Activated CD4-positive, alpha-beta T cell treated with anti-CD3 and anti-CD28 coated beads for 36 hours (primary cell): ENCODE measurements around the gene CCNYL1. TPM values are rescaled to one million over a fixed set of nuclear protein-coding genes. Genes with fewer than 3 reads are reported as not detected.

ENCODE experiments used
- ATAC-seq: fragments of 200-7000 bp; cut with Tn5 transposase; one replicate; pipeline ENCODE4 v1.10.0; 2021; ENCODE audit warnings: mild to moderate bottlenecking, moderate library complexity
- CTCF ChIA-PET: fragments of 350-600 bp; sonication (Branson Sonifier 250); formaldehyde crosslinking; loops from one replicate; lab custom pipeline; 2021; ENCODE audit warnings: antibody characterized with exemption; lab: Charles Lee
- POLR2A ChIA-PET: fragments of 350-600 bp; sonication (Branson Sonifier 250); formaldehyde crosslinking; loops from one replicate; lab custom pipeline; 2021; ENCODE audit warnings: antibody characterized with exemption, inconsistent platforms; lab: Charles Lee
- DNase-seq: peaks from one replicate; pipeline ENCODE4 v3.0.0-alpha.2; 2020
- H3K27ac Mint-ChIP-seq: one replicate; pipeline ENCODE4 v1.8.0; 2021; ENCODE audit warnings: mixed read lengths
- H3K27me3 Mint-ChIP-seq: one replicate; pipeline ENCODE4 v1.8.0; 2021; ENCODE audit warnings: mixed read lengths
- H3K36me3 Mint-ChIP-seq: one replicate; pipeline ENCODE4 v1.8.0; 2021; ENCODE audit warnings: low read depth, mixed read lengths
- H3K4me1 Mint-ChIP-seq: one replicate; pipeline ENCODE4 v1.8.0; 2021; ENCODE audit warnings: mixed read lengths
- H3K4me3 Mint-ChIP-seq: one replicate; pipeline ENCODE4 v1.8.0; 2021; ENCODE audit warnings: mild to moderate bottlenecking, moderate library complexity, mixed read lengths
- H3K9me3 Mint-ChIP-seq: one replicate; pipeline ENCODE4 v1.8.0; 2021; ENCODE audit warnings: low read depth, mixed read lengths
- intact Hi-C, 2 experiments: fragments of 100-400 bp; cut with DNase I in 1 of 2; cut with micrococcal nuclease in 1 of 2; formaldehyde crosslinking; loops; one replicate each; pipeline versions ENCODE4 v1.14.2 to v1.15.1; 2022 to 2024; cut with DNase I, micrococcal nuclease
- total RNA-seq, 2 experiments: library from RNA; stranded (reverse); gene quantifications; one replicate each; pipeline ENCODE4 v1.2.3, GENCODE V29; 2021

CCNYL1 gene
- total RNA-seq, result 1 to 10 TPM; 4.0 to 5.5 TPM

GRCh38 chr2:207710814-207711740 is at the start of gene CCNYL1:
Gene CCNYL1, plus strand, starts transcription at chr2:207711640. Its CDS starts 257 bp downstream, at chr2:207711897.
- no peaks in the 10 kb centered on the region for H3K9me3 Mint-ChIP-seq

GRCh38 chr2:207662203-207662602 is 49.2 kb upstream of the CCNYL1 start:
- Mint-ChIP-seq H3K27me3 (no peaks in the 10 kb centered on the region), H3K36me3 (no peaks in the 10 kb centered on the region), H3K4me1 (peaks cover 3% of the 10 kb centered on the region), H3K9me3 (no peaks in the 10 kb centered on the region), H3K27ac (no peak overlapping the region), H3K4me3 (no peak overlapping the region)
- peak; percentile 80 for ATAC-seq
- intact Hi-C loops, result no loop called here
- peak; percentile 12 for DNase-seq
- ChIA-PET CTCF (no interaction called here), POLR2A (no interaction called here)

More at GRCh38 chr2:207710814-207711740, at the start of gene CCNYL1:
- DNase-seq (peak; percentile 99), ATAC-seq (peak; percentile 99)
- Mint-ChIP-seq H3K4me1 (peaks cover 25% of the 10 kb centered on the region), H3K27me3 (no peaks in the 10 kb centered on the region), H3K36me3 (peaks cover 6% of the 10 kb centered on the region), H3K4me3 (peak within 1 kb of the TSS; percentile 83), H3K27ac (peak within 1 kb of the TSS; percentile 88)
- CTCF ChIA-PET, result interaction anchor here (0.5 to 1.6 kb wide), 10 partner anchors 8 to 364 kb away, joined by 3 to 8 read pairs (median 3); partner anchors contain the start of gene METTL21A
- POLR2A ChIA-PET, result interaction anchor here (0.7 to 1.2 kb wide), 5 partner anchors 10 to 179 kb away, joined by 3 to 10 read pairs (median 3); partner anchors contain the start of gene METTL21A
- intact Hi-C loops, result loop anchor here (1.0 to 5.0 kb wide), 9 partner anchors 23 to 1552 kb away; partner anchors contain the start of genes METTL21A (in 2 of the 2), CREB1 (in 1 of the 2), EEF1B2 (in 1 of the 2) and FZD5 (in 1 of the 2)

GRCh38 chr2:207663870-207664545 is 47.4 kb upstream of the CCNYL1 start:
- ChIA-PET POLR2A (interaction anchor here (0.6 kb wide), 1 partner anchor 25 kb away, joined by 5 read pairs; no protein-coding TSS in a partner anchor), CTCF (interaction anchor here (0.5 to 0.6 kb wide), 2 partner anchors 94 to 116 kb away, joined by 3 read pairs; no protein-coding TSS in a partner anchor)
- intact Hi-C loops, result no loop called here
- Mint-ChIP-seq H3K4me3 (no peak overlapping the region), H3K36me3 (no peaks in the 10 kb centered on the region), H3K4me1 (peaks cover 3% of the 10 kb centered on the region), H3K27ac (no peak overlapping the region), H3K9me3 (no peaks in the 10 kb centered on the region), H3K27me3 (no peaks in the 10 kb centered on the region)
- no peak for ATAC-seq
- DNase-seq, result no peak

- no peaks in the 10 kb centered on the region for H3K4me1 Mint-ChIP-seq
- ATAC-seq, result no peak
- H3K27me3 Mint-ChIP-seq, result peaks cover 6% of the 10 kb centered on the region
- no peak overlapping the region for H3K27ac Mint-ChIP-seq
- no peaks in the 10 kb centered on the region for H3K9me3 Mint-ChIP-seq
- no peaks in the 10 kb centered on the region for H3K36me3 Mint-ChIP-seq
- ChIA-PET POLR2A (no interaction called here), CTCF (no interaction called here)
- intact Hi-C loops, result no loop called here
- no peak for DNase-seq
- H3K4me3 Mint-ChIP-seq, result no peak overlapping the region
Measured at GRCh38 chr2:207670887-207671286, 40.6 kb upstream of the CCNYL1 start.

GRCh38 chr2:207673431-207673830 is 38.0 kb upstream of the CCNYL1 start:
- Mint-ChIP-seq H3K27me3 (peaks cover 6% of the 10 kb centered on the region), H3K4me3 (no peak overlapping the region), H3K9me3 (no peaks in the 10 kb centered on the region), H3K27ac (no peak overlapping the region), H3K36me3 (no peaks in the 10 kb centered on the region), H3K4me1 (no peaks in the 10 kb centered on the region)
- DNase-seq, result no peak
- no peak for ATAC-seq
- intact Hi-C loops, result no loop called here
- ChIA-PET CTCF (no interaction called here), POLR2A (no interaction called here)

- ATAC-seq (no peak), DNase-seq (no peak)
- Mint-ChIP-seq H3K4me3 (no peak overlapping the region), H3K36me3 (no peaks in the 10 kb centered on the region), H3K27me3 (peaks cover 6% of the 10 kb centered on the region), H3K4me1 (no peaks in the 10 kb centered on the region), H3K9me3 (no peaks in the 10 kb centered on the region), H3K27ac (no peak overlapping the region)
- intact Hi-C loops, result no loop called here
- ChIA-PET CTCF (no interaction called here), POLR2A (no interaction called here)
Measured at GRCh38 chr2:207674266-207674774, 37.1 kb upstream of the CCNYL1 start.

- no peaks in the 10 kb centered on the region for H3K36me3 Mint-ChIP-seq
- DNase-seq (no peak), ATAC-seq (no peak)
- no peaks in the 10 kb centered on the region for H3K9me3 Mint-ChIP-seq
- POLR2A ChIA-PET, result no interaction called here
- CTCF ChIA-PET, result no interaction called here
- H3K27ac Mint-ChIP-seq, result no peak overlapping the region
- no peaks in the 10 kb centered on the region for H3K4me1 Mint-ChIP-seq
- peaks cover 10% of the 10 kb centered on the region for H3K27me3 Mint-ChIP-seq
- H3K4me3 Mint-ChIP-seq, result no peak overlapping the region
- intact Hi-C loops, result no loop called here
Measured at GRCh38 chr2:207674826-207675225, 36.6 kb upstream of the CCNYL1 start.

- ChIA-PET CTCF (no interaction called here), POLR2A (no interaction called here)
- Mint-ChIP-seq H3K36me3 (no peaks in the 10 kb centered on the region), H3K4me3 (no peak overlapping the region), H3K9me3 (no peaks in the 10 kb centered on the region), H3K27ac (no peak overlapping the region), H3K4me1 (no peaks in the 10 kb centered on the region), H3K27me3 (peaks cover 13% of the 10 kb centered on the region)
- no peak for DNase-seq
- no peak for ATAC-seq
- intact Hi-C loops, result no loop called here
Measured at GRCh38 chr2:207676827-207677354, 34.5 kb upstream of the CCNYL1 start.

GRCh38 chr2:207681431-207681830 is 30.0 kb upstream of the CCNYL1 start:
- intact Hi-C loops, result no loop called here
- Mint-ChIP-seq H3K4me1 (no peaks in the 10 kb centered on the region), H3K4me3 (no peak overlapping the region), H3K9me3 (no peaks in the 10 kb centered on the region), H3K27me3 (peaks cover 7% of the 10 kb centered on the region), H3K36me3 (no peaks in the 10 kb centered on the region), H3K27ac (no peak overlapping the region)
- ATAC-seq, result peak; percentile 23
- no peak for DNase-seq
- POLR2A ChIA-PET, result no interaction called here
- CTCF ChIA-PET, result no interaction called here

GRCh38 chr2:207682557-207682956 is 28.9 kb upstream of the CCNYL1 start:
- H3K9me3 Mint-ChIP-seq, result no peaks in the 10 kb centered on the region
- no peaks in the 10 kb centered on the region for H3K4me1 Mint-ChIP-seq

GRCh38 chr2:207683438-207683837 is 28.0 kb upstream of the CCNYL1 start:
- ChIA-PET CTCF (interaction anchor here (1.1 kb wide), 2 partner anchors 10 to 62 kb away, joined by 3 to 5 read pairs; no protein-coding TSS in a partner anchor), POLR2A (no interaction called here)
- H3K9me3 Mint-ChIP-seq, result no peaks in the 10 kb centered on the region
- H3K27ac Mint-ChIP-seq, result no peak overlapping the region
- DNase-seq, result no peak
- H3K4me1 Mint-ChIP-seq, result peaks cover 4% of the 10 kb centered on the region
- intact Hi-C loops, result no loop called here
- no peak for ATAC-seq
- no peaks in the 10 kb centered on the region for H3K36me3 Mint-ChIP-seq
- no peak overlapping the region for H3K4me3 Mint-ChIP-seq
- H3K27me3 Mint-ChIP-seq, result peaks cover 7% of the 10 kb centered on the region

More at GRCh38 chr2:207682557-207682956, 28.9 kb upstream of the CCNYL1 start:
- Mint-ChIP-seq H3K27me3 (peaks cover 7% of the 10 kb centered on the region), H3K36me3 (no peaks in the 10 kb centered on the region), H3K27ac (no peak overlapping the region), H3K4me3 (no peak overlapping the region)
- intact Hi-C loops, result no loop called here
- DNase-seq (no peak), ATAC-seq (no peak)
- ChIA-PET CTCF (interaction anchor here (1.1 kb wide), 1 partner anchor 63 kb away, joined by 3 read pairs; no protein-coding TSS in a partner anchor), POLR2A (no interaction called here)
